Psoas muscle (tissue), 8 donors: Measurements from ENCODE around the gene NAB2. TPM values are rescaled to one million over a fixed set of nuclear protein-coding genes. Genes with fewer than 3 reads are reported as not detected.

Experiments
- ATAC-seq, 4 donors: fragments of 200-7000 bp; cut with Tn5 transposase; one replicate each; pipeline ENCODE4 v1.9.1; 2020; ENCODE audit warnings: moderate library complexity in 3 of 4, mild to moderate bottlenecking in 2 of 4
- DNase-seq, 2 donors: peaks; one replicate each; pipeline ENCODE4 v3.0.0-alpha.2; 2020
- H3K27ac ChIP-seq: fragments of 200-600 bp; one replicate; pipeline ENCODE4 v1.8.0; 2022
- H3K27me3 ChIP-seq, 3 donors: fragments of 200-600 bp in 1 of 3; one replicate each; pipeline versions ENCODE4 v1.6.1 to v1.8.0; 2013 to 2022; ENCODE audit warnings: low read length in 2 of 3, mild to moderate bottlenecking in 2 of 3, moderate library complexity in 1 of 3; ENCODE audit not compliant: insufficient read depth in 3 of 3
- H3K36me3 ChIP-seq, 2 donors: fragments of 200-600 bp in 1 of 2; one replicate each; pipeline versions ENCODE4 v1.6.1 to v1.8.0; 2013 to 2022; ENCODE audit warnings: low read depth in 1 of 2, mild to moderate bottlenecking in 1 of 2, moderate library complexity in 1 of 2; ENCODE audit not compliant: insufficient read depth in 1 of 2
- H3K4me1 ChIP-seq: fragments of 200-600 bp; one replicate; pipeline ENCODE4 v1.8.0; 2022
- H3K4me3 ChIP-seq: fragments of 200-600 bp; one replicate; pipeline ENCODE4 v1.8.0; 2022; ENCODE audit warnings: mild to moderate bottlenecking
- H3K9me3 ChIP-seq: fragments of 200-600 bp; one replicate; pipeline ENCODE4 v1.8.0; 2022
- WGBS, 3 donors: extraction: QIAGEN DNeasy Blood & Tissue Kit; methylation state at CpG; one replicate each; pipeline versions ENCODE4 v1.1.6 to v1.1.7; 2013; 5-methylcytosine and 5-hydroxymethylcytosine counted together
- intact Hi-C, 2 donors: fragments of 100-400 bp; cut with DNase I; formaldehyde crosslinking; loops; one replicate each; pipeline versions ENCODE4 v1.11.0 to v1.14.2; 2022
- polyA plus RNA-seq, 3 donors: library from polyadenylated mRNA; stranded (reverse); fragments of 200-250 nt; gene quantifications; one replicate each; pipeline ENCODE4 v1.2.3, GENCODE V29; 2013
- total RNA-seq, 4 donors: library from RNA; stranded (reverse); fragmentation: NEBNext Ultra II Directional in 2 of 4; extraction: Animal tissue kit (Norgen Biotek cat#: 25700) in 2 of 4; gene quantifications; one replicate each; pipeline versions ENCODE4 v1.2.1 to v1.2.4, GENCODE V29; 2021 to 2023
- TF ChIP-seq, protein P1 (sequence below): fragments of 200-600 bp; IDR thresholded peaks from one replicate; pipeline ENCODE4 v1.8.0; 2022; ENCODE audit warnings: antibody characterized with exemption
- donor health status: healthy with polysubstance abuse.
- donor health status: DM: no; HTN: no; CAD: no; lungs with moderate emphysema.
- donor health status: Bipolar disorder and iron deficiency.
- donor health status: healthy.
- donor health status: DM: yes; HTN: yes; CAD: no.
- donor health status: DM: no; HTN: no; CAD: no.
- donor health status: DM: no; HTN: no; CAD: no.
- donor health status: DM: yes; HTN: yes; CAD: no.

NAB2 gene
- total and polyA plus RNA-seq, 7 donors, result 5.6 to 114 (median 8.9) TPM

DNA sequence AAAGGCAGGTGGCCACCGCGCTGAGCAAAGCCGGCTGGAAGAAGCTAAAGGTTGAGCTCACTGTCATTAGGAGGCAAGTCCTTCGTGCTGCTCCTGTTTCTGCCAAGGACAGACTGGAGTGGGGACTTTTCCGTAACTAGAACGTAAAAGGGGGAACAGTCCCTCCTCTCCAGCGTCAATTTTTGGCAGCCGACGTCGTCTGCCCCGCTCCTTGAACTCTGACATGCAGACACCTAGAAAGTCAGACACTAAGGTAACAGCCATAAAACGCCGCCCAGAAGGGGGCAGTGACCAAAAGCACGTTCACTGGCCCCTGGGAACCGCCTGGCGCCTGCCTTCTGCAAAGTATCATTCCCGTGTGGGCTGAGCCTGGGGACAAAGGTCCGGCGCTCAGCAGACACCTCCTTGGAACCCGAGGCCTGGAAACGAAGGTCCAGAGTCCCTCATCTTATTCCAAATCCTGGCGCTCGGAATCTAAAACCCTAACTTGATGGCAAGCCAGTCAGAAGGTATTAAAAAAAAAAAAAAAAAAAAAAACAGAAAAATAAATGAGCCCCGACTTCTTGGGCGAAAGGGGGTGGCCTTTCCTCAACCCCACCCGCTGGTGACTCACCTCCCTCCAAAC lies 38.3 kb downstream of the NAB2 start:
- peak overlapping the region; percentile 78 for H3K27ac ChIP-seq
- peaks cover 15% of the 10 kb centered on the region for H3K4me1 ChIP-seq
- DNase-seq (peak; percentile 65 to 78), ATAC-seq (peak; percentile 19 to 51 (median 47))
- H3K4me3 ChIP-seq, result peak overlapping the region; percentile 72
- intact Hi-C loops, result no loop called here
- TF ChIP-seq, protein P1, sequence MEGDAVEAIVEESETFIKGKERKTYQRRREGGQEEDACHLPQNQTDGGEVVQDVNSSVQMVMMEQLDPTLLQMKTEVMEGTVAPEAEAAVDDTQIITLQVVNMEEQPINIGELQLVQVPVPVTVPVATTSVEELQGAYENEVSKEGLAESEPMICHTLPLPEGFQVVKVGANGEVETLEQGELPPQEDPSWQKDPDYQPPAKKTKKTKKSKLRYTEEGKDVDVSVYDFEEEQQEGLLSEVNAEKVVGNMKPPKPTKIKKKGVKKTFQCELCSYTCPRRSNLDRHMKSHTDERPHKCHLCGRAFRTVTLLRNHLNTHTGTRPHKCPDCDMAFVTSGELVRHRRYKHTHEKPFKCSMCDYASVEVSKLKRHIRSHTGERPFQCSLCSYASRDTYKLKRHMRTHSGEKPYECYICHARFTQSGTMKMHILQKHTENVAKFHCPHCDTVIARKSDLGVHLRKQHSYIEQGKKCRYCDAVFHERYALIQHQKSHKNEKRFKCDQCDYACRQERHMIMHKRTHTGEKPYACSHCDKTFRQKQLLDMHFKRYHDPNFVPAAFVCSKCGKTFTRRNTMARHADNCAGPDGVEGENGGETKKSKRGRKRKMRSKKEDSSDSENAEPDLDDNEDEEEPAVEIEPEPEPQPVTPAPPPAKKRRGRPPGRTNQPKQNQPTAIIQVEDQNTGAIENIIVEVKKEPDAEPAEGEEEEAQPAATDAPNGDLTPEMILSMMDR, result peak; percentile 22
- 2 to 5% (median 3%) methylated on average over 26 of the region's 26 CpGs for WGBS, 3 donors
- H3K36me3 ChIP-seq, result no peaks in the 10 kb centered on the region
- no peaks in the 10 kb centered on the region for H3K9me3 ChIP-seq
- H3K27me3 ChIP-seq, result no peaks in the 10 kb centered on the region

DNA sequence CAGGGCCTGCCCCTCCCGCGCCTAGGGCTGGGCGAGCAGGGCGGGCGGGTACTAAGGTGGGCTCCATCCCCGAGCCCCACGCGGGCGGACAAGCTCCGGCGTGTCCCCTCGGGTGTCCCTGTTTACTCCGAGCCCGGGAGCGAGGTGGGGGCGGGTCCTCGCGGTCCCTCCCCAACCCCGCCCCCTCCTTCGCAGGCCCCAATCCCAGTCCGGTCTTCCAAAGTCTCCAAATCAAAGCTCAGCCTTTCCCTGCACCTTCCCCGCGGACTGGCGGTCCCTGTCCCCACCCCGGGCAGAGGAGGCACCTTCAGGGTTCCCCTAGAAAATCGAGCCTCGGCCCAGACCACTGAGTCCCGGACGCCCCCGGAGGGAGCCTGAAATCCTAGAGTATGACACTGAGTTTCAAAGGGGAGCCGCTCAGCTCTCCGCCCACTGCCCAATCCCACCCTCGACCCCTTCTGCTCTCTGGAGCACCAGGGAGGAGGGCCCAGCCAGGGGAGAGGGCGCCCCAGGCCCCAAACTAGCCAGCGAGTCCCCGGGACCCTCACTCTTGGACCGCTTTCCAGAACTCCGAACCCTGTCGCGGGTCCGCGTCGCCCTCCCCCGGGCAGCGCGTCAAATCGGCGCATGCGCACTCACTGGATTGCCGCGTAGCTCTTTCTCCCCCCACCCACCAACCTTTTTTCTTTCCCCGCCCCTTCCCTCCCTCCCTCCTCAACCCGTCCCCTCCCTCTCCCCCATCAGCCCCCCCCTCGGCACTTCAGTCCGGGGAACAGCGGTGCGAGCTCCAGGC lies 39.0 kb downstream of the NAB2 start, which contains the start of gene LRP1:
Gene LRP1 (plus strand): TSS at position 758 of the 793 bp plus-strand sequence. CDS start 482 bp downstream, outside the sequence.
- H3K4me1 ChIP-seq, result peaks cover 16% of the 10 kb centered on the region
- peak; percentile 72 to 82 (median 76) for ATAC-seq
- intact Hi-C loops, result no loop called here

GRCh38 chr12:57128519-57129247 lies 39.8 kb downstream of the NAB2 start:
- intact Hi-C loops, result no loop called here
- ATAC-seq, result no peak
- peak overlapping the region; percentile 15 for H3K27ac ChIP-seq
- H3K9me3 ChIP-seq, result no peaks in the 10 kb centered on the region
- no peaks in the 10 kb centered on the region for H3K36me3 ChIP-seq
- peaks cover 16% of the 10 kb centered on the region for H3K4me1 ChIP-seq
- 9 to 13% (median 13%) methylated on average over 30 to 35 of the region's 35 CpGs for WGBS, 3 donors
- TF ChIP-seq, protein P1, result no peak
- DNase-seq, result no peak
- peak overlapping the region; percentile 72 for H3K4me3 ChIP-seq
- no peaks in the 10 kb centered on the region for H3K27me3 ChIP-seq

More for the DNA sequence above, 39.0 kb downstream of the NAB2 start, which contains the start of gene LRP1:
- Histone ChIP-seq H3K36me3 (no peaks in the 10 kb centered on the region), H3K27me3 (no peaks in the 10 kb centered on the region), H3K9me3 (no peaks in the 10 kb centered on the region), H3K27ac (peak within 1 kb of the TSS; percentile 78), H3K4me3 (peak within 1 kb of the TSS; percentile 72)
- peak; percentile 86 to 90 for DNase-seq
- TF ChIP-seq, protein P1, result no peak
- WGBS, 3 donors, result 0% methylated on average over 47 to 57 of the region's 57 CpGs

DNA sequence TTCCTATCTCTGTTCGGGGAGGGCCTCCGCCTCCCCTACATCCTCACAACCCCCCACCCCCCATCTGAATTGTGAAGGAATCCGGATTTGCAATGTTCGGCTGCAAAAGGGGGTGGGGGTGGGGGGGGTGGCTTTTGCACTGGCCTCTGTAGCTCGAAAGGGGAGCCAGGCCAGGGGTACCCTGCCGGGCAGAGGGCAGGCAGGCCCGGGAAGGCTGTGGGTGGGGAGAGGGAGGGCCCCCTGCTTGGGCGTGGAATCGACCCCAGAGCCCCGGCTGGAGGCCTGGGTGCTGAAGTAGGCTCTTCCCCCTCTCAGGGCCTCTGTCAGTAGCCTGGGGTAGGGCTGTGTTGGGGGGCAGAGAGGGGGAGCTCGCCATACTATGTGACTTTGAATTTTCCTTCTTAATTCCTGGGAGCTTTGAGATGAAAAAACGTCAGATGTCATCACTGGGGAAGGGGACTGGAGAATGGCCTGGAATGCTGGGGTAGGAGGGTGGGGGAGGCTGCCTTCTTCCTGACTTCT lies 40.5 kb downstream of the NAB2 start:
- WGBS, 3 donors, result 32 to 34% (median 34%) methylated on average over 10 to 12 of the region's 12 CpGs
- no peak for ATAC-seq
- H3K36me3 ChIP-seq, result no peaks in the 10 kb centered on the region
- DNase-seq, result peak in 1 of 2 donors; percentile 26
- H3K4me3 ChIP-seq, result peak overlapping the region; percentile 72
- H3K27me3 ChIP-seq, result no peaks in the 10 kb centered on the region
- H3K9me3 ChIP-seq, result no peaks in the 10 kb centered on the region
- H3K27ac ChIP-seq, result peak overlapping the region; percentile 15
- intact Hi-C loops, result no loop called here
- TF ChIP-seq, protein P1, result no peak
- H3K4me1 ChIP-seq, result peaks cover 16% of the 10 kb centered on the region
